HK-2 (cell line): ENCODE data around the gene LGI4.
"Not testable (repeated sequence)": the region's sequence is repeated elsewhere in the genome, so short reads cannot be mapped to it uniquely, and the experiment has no call there.

Source experiments
- DNase-seq: peaks from one replicate; pipeline ENCODE4 v3.0.0-alpha.2; 2018; ENCODE audit not compliant: unreplicated experiment

Gene LGI4

GRCh38 chr19:35105411-35106290 is 29.2 kb downstream of the LGI4 start:
- no peak for DNase-seq

GRCh38 chr19:35105047-35105410 is 29.8 kb downstream of the LGI4 start:
- no peak for DNase-seq

GRCh38 chr19:35104361-35104760 is 30.5 kb downstream of the LGI4 start:
- DNase-seq = no peak

GRCh38 chr19:35103614-35104013 is 31.2 kb downstream of the LGI4 start:
- not testable (repeated sequence) for DNase-seq

- DNase-seq = not testable (repeated sequence)
These were observed 32.9 kb downstream of the LGI4 start for GRCh38 chr19:35101949-35102348.

GRCh38 chr19:35100588-35101533 is 34.0 kb downstream of the LGI4 start:
- no peak for DNase-seq

GRCh38 chr19:35099897-35100275 is 35.0 kb downstream of the LGI4 start:
- DNase-seq = no peak

GRCh38 chr19:35099155-35099896 is 35.5 kb downstream of the LGI4 start:
- no peak for DNase-seq

- DNase-seq = no peak
These were observed 36.3 kb downstream of the LGI4 start for GRCh38 chr19:35098413-35099049.

GRCh38 chr19:35095667-35096368 is 39.0 kb downstream of the LGI4 start:
- DNase-seq = no peak

- DNase-seq = no peak
These were observed 40.2 kb downstream of the LGI4 start for GRCh38 chr19:35094656-35095055.

GRCh38 chr19:35093941-35094647 is 40.8 kb downstream of the LGI4 start:
- no peak for DNase-seq

GRCh38 chr19:35093430-35093829 is 41.4 kb downstream of the LGI4 start:
- DNase-seq = no peak

GRCh38 chr19:35090506-35091214 is 44.2 kb downstream of the LGI4 start:
- peak; percentile 25 for DNase-seq

GRCh38 chr19:35090160-35090505 is 44.7 kb downstream of the LGI4 start:
- no peak for DNase-seq

- no peak for DNase-seq
These were observed 45.3 kb downstream of the LGI4 start for GRCh38 chr19:35089554-35089953.

GRCh38 chr19:35088131-35088913 is 46.5 kb downstream of the LGI4 start:
- peak; percentile 71 for DNase-seq

- DNase-seq = no peak
These were observed 47.5 kb downstream of the LGI4 start for GRCh38 chr19:35087393-35087792.

GRCh38 chr19:35086455-35086854 is 48.4 kb downstream of the LGI4 start:
- no peak for DNase-seq
